B cell (primary cell): Measurements from ENCODE around the gene KCTD6. TPM values are rescaled to one million over a fixed set of nuclear protein-coding genes. Genes with fewer than 3 reads are reported as not detected.

Source experiments
- ATAC-seq: fragments of 200-7000 bp; cut with Tn5 transposase; one replicate; pipeline ENCODE4 v1.10.0; 2021; ENCODE audit warnings: low read depth, mild to moderate bottlenecking, moderate number of reproducible peaks, moderate library complexity
- CTCF ChIA-PET: fragments of 350-600 bp; sonication (Branson Sonifier 250); formaldehyde crosslinking; loops from one replicate; lab custom pipeline; 2021; ENCODE audit warnings: antibody characterized with exemption, inconsistent platforms; lab: Charles Lee
- POLR2A ChIA-PET: fragments of 350-600 bp; sonication (Branson Sonifier 250); formaldehyde crosslinking; loops from one replicate; lab custom pipeline; 2021; ENCODE audit warnings: antibody characterized with exemption; lab: Charles Lee
- DNase-seq: peaks from one replicate; pipeline ENCODE4 v3.0.0; 2013
- H2AFZ ChIP-seq: 2 replicates; pipeline ENCODE4 v1.6.1; 2012; ENCODE audit warnings: mild to moderate bottlenecking, low read depth, low read length; ENCODE audit not compliant: insufficient read depth, poor library complexity, severe bottlenecking
- H3K27ac ChIP-seq, 2 donors: 1 replicate in 1 of 2; 2 replicates in 1 of 2; pipeline ENCODE4 v1.5.1; 2012 to 2013; ENCODE audit warnings: low read length in 2 of 2, mild to moderate bottlenecking in 2 of 2, moderate library complexity in 1 of 2
- H3K27me3 ChIP-seq, 4 experiments: fragments of 200-600 bp in 1 of 4; sonication (generic) in 1 of 4; replicated peaks in 1 of 4; 1 replicate in 2 of 4; 2 replicates in 2 of 4; pipeline versions ENCODE4 v1.6.1 to v1.7.0; 2013 to 2016; ENCODE audit warnings: low read length in 3 of 4, mild to moderate bottlenecking in 2 of 4, mixed read lengths in 1 of 4, moderate library complexity in 1 of 4; ENCODE audit not compliant: insufficient read depth in 4 of 4, control insufficient read depth in 3 of 4; ENCODE audit errors: control extremely low read depth in 1 of 4
- H3K36me3 ChIP-seq, 2 experiments: replicated peaks in 1 of 2; 1 replicate in 1 of 2; 2 replicates in 1 of 2; pipeline versions ENCODE4 v1.6.1 to v1.7.1; 2013; ENCODE audit warnings: low read length in 1 of 2; ENCODE audit not compliant: insufficient read depth in 2 of 2, control insufficient read depth in 1 of 2; ENCODE audit errors: control extremely low read depth in 1 of 2, extremely low read depth in 1 of 2
- H3K4me1 ChIP-seq, 2 donors: fragments of 200-600 bp in 1 of 2; sonication (generic) in 1 of 2; 1 replicate in 1 of 2; 2 replicates in 1 of 2; pipeline versions ENCODE4 v1.5.1 to v1.6.1; 2013 to 2017; ENCODE audit warnings: low read length in 2 of 2; ENCODE audit not compliant: control insufficient read depth in 2 of 2, insufficient read depth in 2 of 2
- H3K4me2 ChIP-seq: replicated peaks from 2 replicates; pipeline ENCODE3; 2012; ENCODE audit warnings: mild to moderate bottlenecking, low read depth, low read length; ENCODE audit not compliant: poor library complexity, severe bottlenecking
- H3K4me3 ChIP-seq, 5 experiments: fragments of 200-600 bp in 1 of 5; sonication (generic) in 1 of 5; 1 replicate in 3 of 5; 2 replicates in 2 of 5; pipeline versions ENCODE4 v1.5.1 to v1.7.0; 2011 to 2016; ENCODE audit warnings: low read length in 4 of 5, mild to moderate bottlenecking in 4 of 5, low read depth in 2 of 5, control low read depth in 1 of 5, moderate library complexity in 1 of 5; ENCODE audit not compliant: insufficient read depth in 1 of 5; ENCODE audit errors: control extremely low read depth in 1 of 5, extremely low read depth in 1 of 5
- H3K79me2 ChIP-seq: fragments of 200-600 bp; sonication (generic); one replicate; pipeline ENCODE4 v1.6.0; 2016; ENCODE audit warnings: low read length; ENCODE audit not compliant: control insufficient read depth, insufficient read depth
- H3K9ac ChIP-seq: fragments of 200-600 bp; sonication (generic); 2 replicates; pipeline ENCODE4 v1.6.1; 2017; ENCODE audit warnings: mild to moderate bottlenecking, low read length, moderate library complexity
- H3K9me3 ChIP-seq, 3 donors: one replicate each; pipeline versions ENCODE4 v1.6.1 to v1.7.1; 2013; ENCODE audit warnings: low read length in 2 of 3; ENCODE audit not compliant: control insufficient read depth in 2 of 3, insufficient read depth in 1 of 3; ENCODE audit errors: control extremely low read depth in 1 of 3
- H4K20me1 ChIP-seq: 2 replicates; pipeline ENCODE4 v1.6.0; 2012; ENCODE audit warnings: mild to moderate bottlenecking, low read length; ENCODE audit not compliant: insufficient read depth, control insufficient read depth, poor library complexity, severe bottlenecking
- H3K27ac Mint-ChIP-seq: one replicate; pipeline ENCODE4 v1.8.0; 2021; ENCODE audit warnings: mixed read lengths
- H3K27me3 Mint-ChIP-seq: one replicate; pipeline ENCODE4 v1.8.0; 2021; ENCODE audit warnings: mixed read lengths
- H3K4me1 Mint-ChIP-seq: one replicate; pipeline ENCODE4 v1.8.0; 2021; ENCODE audit warnings: mixed read lengths
- H3K4me3 Mint-ChIP-seq: one replicate; pipeline ENCODE4 v1.8.0; 2021; ENCODE audit warnings: mixed read lengths
- H3K9me3 Mint-ChIP-seq: one replicate; pipeline ENCODE4 v1.8.0; 2022; ENCODE audit warnings: mixed read lengths; ENCODE audit not compliant: insufficient read depth
- EZH2 ChIP-seq: IDR thresholded peaks from 2 replicates; pipeline ENCODE4 v1.6.1; 2012; ENCODE audit warnings: borderline replicate concordance, low read depth, mild to moderate bottlenecking, moderate library complexity, low read length; ENCODE audit not compliant: insufficient read depth, poor library complexity, severe bottlenecking
- WGBS: methylation state at CpG from one replicate; pipeline ENCODE4 v1.1.5; 2013; ENCODE audit warnings: missing lambda C conversion rate; ENCODE audit not compliant: insufficient coverage; 5-methylcytosine and 5-hydroxymethylcytosine counted together
- intact Hi-C: fragments of 100-400 bp; cut with micrococcal nuclease; formaldehyde crosslinking; loops from one replicate; pipeline ENCODE4 v1.10.0; 2022
- polyA plus RNA-seq: library from polyadenylated mRNA; depleted of rRNA; stranded (reverse); fragments of >200 nt; gene quantifications from 2 replicates; pipeline ENCODE4 v1.2.3, GENCODE V29; 2012
- total RNA-seq, 2 donors: library from RNA; stranded (reverse); fragments of 120-200 nt in 1 of 2; gene quantifications; 1 replicate in 1 of 2; 2 replicates in 1 of 2; pipeline versions ENCODE4 v1.2.3 to v1.2.4, GENCODE V29; 2013 to 2022
- TF ChIP-seq, protein P1 (sequence below): fragments of 200-600 bp; IDR thresholded peaks from one replicate; pipeline ENCODE4 v1.8.0; 2022; ENCODE audit warnings: antibody characterized with exemption, mild to moderate bottlenecking

Gene KCTD6
- total and polyA plus RNA-seq, 2 donors (not counting 1 experiment from before 2014, with no cell fraction given), result 7.4 to 14.6 TPM

- no peak overlapping the region for H2AFZ ChIP-seq
- CTCF ChIA-PET, result no interaction called here
- H3K36me3 ChIP-seq, result no peaks in the 10 kb centered on the region
- no peaks in the 10 kb centered on the region for H3K9me3 ChIP-seq
- peaks cover 16% of the 10 kb centered on the region for H3K4me1 Mint-ChIP-seq
- no peaks in the 10 kb centered on the region for H3K27me3 Mint-ChIP-seq
- no peak overlapping the region for H3K27ac ChIP-seq
- no peak overlapping the region for H3K4me3 Mint-ChIP-seq
- TF ChIP-seq, protein P1, sequence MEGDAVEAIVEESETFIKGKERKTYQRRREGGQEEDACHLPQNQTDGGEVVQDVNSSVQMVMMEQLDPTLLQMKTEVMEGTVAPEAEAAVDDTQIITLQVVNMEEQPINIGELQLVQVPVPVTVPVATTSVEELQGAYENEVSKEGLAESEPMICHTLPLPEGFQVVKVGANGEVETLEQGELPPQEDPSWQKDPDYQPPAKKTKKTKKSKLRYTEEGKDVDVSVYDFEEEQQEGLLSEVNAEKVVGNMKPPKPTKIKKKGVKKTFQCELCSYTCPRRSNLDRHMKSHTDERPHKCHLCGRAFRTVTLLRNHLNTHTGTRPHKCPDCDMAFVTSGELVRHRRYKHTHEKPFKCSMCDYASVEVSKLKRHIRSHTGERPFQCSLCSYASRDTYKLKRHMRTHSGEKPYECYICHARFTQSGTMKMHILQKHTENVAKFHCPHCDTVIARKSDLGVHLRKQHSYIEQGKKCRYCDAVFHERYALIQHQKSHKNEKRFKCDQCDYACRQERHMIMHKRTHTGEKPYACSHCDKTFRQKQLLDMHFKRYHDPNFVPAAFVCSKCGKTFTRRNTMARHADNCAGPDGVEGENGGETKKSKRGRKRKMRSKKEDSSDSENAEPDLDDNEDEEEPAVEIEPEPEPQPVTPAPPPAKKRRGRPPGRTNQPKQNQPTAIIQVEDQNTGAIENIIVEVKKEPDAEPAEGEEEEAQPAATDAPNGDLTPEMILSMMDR, result no peak
- TF ChIP-seq EZH2, result no peak
- DNase-seq (no peak), ATAC-seq (no peak)
- no peak overlapping the region for H3K27ac Mint-ChIP-seq
- no peak overlapping the region for H3K9ac ChIP-seq
- H4K20me1 ChIP-seq, result no peaks in the 10 kb centered on the region
- H3K4me3 ChIP-seq, result no peak overlapping the region
- 98% methylated on average over 4 of the region's 4 CpGs for WGBS
- intact Hi-C loops, result no loop called here
- POLR2A ChIA-PET, result no interaction called here
- H3K4me1 ChIP-seq, result peaks cover 7 to 9% of the 10 kb centered on the region in 2 donors
- no peaks in the 10 kb centered on the region for H3K27me3 ChIP-seq
- H3K4me2 ChIP-seq, result no peak overlapping the region
- no peaks in the 10 kb centered on the region for H3K79me2 ChIP-seq
- no peaks in the 10 kb centered on the region for H3K9me3 Mint-ChIP-seq
Measured at GRCh38 chr3:58466899-58467563, 24.9 kb upstream of the KCTD6 start.

DNA sequence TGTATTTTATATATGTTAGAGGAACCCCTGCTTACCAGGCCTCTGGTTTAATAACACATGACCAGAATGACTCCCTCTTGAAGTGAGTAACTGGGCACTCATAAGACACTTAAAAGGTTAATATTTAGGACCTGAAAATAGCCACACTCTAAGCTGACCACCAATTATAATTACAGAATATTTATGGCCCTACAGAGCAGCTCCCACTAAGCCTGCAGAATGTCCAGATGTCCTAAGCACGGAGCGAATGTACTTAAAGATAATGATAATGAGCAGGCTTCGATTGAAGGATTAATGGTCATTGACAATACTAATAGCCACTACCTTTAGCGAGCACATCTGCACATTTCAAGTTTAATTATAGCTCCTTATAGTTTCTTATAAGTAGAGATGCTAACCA lies 22.8 kb upstream of the KCTD6 start:
- no peaks in the 10 kb centered on the region for H3K9me3 ChIP-seq
- Mint-ChIP-seq H3K27ac (no peak overlapping the region), H3K9me3 (no peaks in the 10 kb centered on the region), H3K4me1 (peaks cover 12% of the 10 kb centered on the region), H3K4me3 (no peak overlapping the region), H3K27me3 (no peaks in the 10 kb centered on the region)
- H3K4me1 ChIP-seq, result peaks cover under 1 to 3% of the 10 kb centered on the region in 2 donors
- no peaks in the 10 kb centered on the region for H4K20me1 ChIP-seq
- H3K4me2 ChIP-seq, result no peak overlapping the region
- no CpG with 5 or more reads among the region's 4 CpGs for WGBS
- intact Hi-C loops, result no loop called here
- no peaks in the 10 kb centered on the region for H3K79me2 ChIP-seq
- no peaks in the 10 kb centered on the region for H3K36me3 ChIP-seq
- no peak overlapping the region for H3K9ac ChIP-seq
- no peaks in the 10 kb centered on the region for H3K27me3 ChIP-seq
- H2AFZ ChIP-seq, result no peak overlapping the region
- TF ChIP-seq, protein P1, result no peak
- no peak for TF ChIP-seq EZH2
- POLR2A ChIA-PET, result interaction anchor here (0.7 kb wide), 1 partner anchor 50 kb away, joined by 4 read pairs; no protein-coding TSS in a partner anchor
- CTCF ChIA-PET, result interaction anchor here (1.9 kb wide), 1 partner anchor 22 kb away, joined by 7 read pairs; the partner anchor contains the start of gene KCTD6
- no peak overlapping the region for H3K27ac ChIP-seq
- no peak overlapping the region for H3K4me3 ChIP-seq
- ATAC-seq (no peak), DNase-seq (no peak)
